ENCODE data around the gene NTHL1. TPM values are rescaled to one million over a fixed set of nuclear protein-coding genes. Genes with fewer than 3 reads are reported as not detected.

NTHL1 gene
- total and polyA plus RNA-seq, 9 of the 15 experiments (the other 6 are each of a cell fraction or from before 2014, with no cell fraction given): 1.1 to 58.8 (median 17.6) TPM

GRCh38 chr16:2032285-2033056 lies 15.2 kb downstream of the NTHL1 start (continued):
- TF ChIP-seq ZBTB1 (CRISPR knock-in tag; IDR thresholded peaks at IDR 0.05; ENCODE audit: borderline replicate concordance, low read depth) (peak; percentile 66; the same call in 1 of the 2 replicates), CBFA2T2 (conservative IDR thresholded peaks at IDR 0.05) (0 out of 2 replicates have a peak, but pooled peaks have one; percentile 24), CREB1 (IDR thresholded peaks at IDR 0.05) (0 out of 2 replicates have a peak, but pooled peaks have one; percentile 16), CREB1 (CRISPR knock-in tag; IDR thresholded peaks at IDR 0.05) (0 out of 2 replicates have a peak, but pooled peaks have one; percentile 12), MYNN (IDR thresholded peaks at IDR 0.05) (0 out of 2 replicates have a peak, but pooled peaks have one; percentile 37), MYNN (CRISPR knock-in tag; IDR thresholded peaks at IDR 0.05) (no peak), CREB3 (tag; conservative IDR thresholded peaks at IDR 0.05; ENCODE audit: low read depth) (no peak), CBFA2T3 (IDR thresholded peaks at IDR 0.05) (peak; percentile 36), EGR1 (conservative IDR thresholded peaks at IDR 0.05) (0 out of 2 replicates have a peak, but pooled peaks have one; percentile 33), CREM (IDR thresholded peaks at IDR 0.05; ENCODE audit: low read depth) (peak; percentile 24; the same call in 1 of the 2 replicates), JUN (IDR thresholded peaks at IDR 0.05; ENCODE audit: borderline replicate concordance, low read depth, low read length) (0 out of 2 replicates have a peak, but pooled peaks have one; percentile 27), JUN (CRISPR knock-in tag; IDR thresholded peaks at IDR 0.05; ENCODE audit: borderline replicate concordance) (no peak), TFAP4 (CRISPR knock-in tag; IDR thresholded peaks at IDR 0.05; ENCODE audit: borderline replicate concordance) (peak; percentile 95), MCM7 (IDR thresholded peaks at IDR 0.05) (no peak), FOXP4 (CRISPR knock-in tag; IDR thresholded peaks at IDR 0.05; ENCODE audit: borderline replicate concordance) (0 out of 2 replicates have a peak, but pooled peaks have one; percentile 21), BCLAF1 (IDR thresholded peaks at IDR 0.05; ENCODE audit: borderline replicate concordance in 1 of 2, control insufficient read depth in 1 of 2, low read depth in 2 of 2, low read length in 1 of 2) (no peak), ARID1B (IDR thresholded peaks at IDR 0.05) (0 out of 2 replicates have a peak, but pooled peaks have one; percentile 8)

Measured in K562 (cell line).